ENCODE data around the gene ZNF697. TPM values are rescaled to one million over a fixed set of nuclear protein-coding genes. Genes with fewer than 3 reads are reported as not detected.

Gene ZNF697
- 7.6 and 8.2 TPM in 2 replicates for total RNA-seq

DNA sequence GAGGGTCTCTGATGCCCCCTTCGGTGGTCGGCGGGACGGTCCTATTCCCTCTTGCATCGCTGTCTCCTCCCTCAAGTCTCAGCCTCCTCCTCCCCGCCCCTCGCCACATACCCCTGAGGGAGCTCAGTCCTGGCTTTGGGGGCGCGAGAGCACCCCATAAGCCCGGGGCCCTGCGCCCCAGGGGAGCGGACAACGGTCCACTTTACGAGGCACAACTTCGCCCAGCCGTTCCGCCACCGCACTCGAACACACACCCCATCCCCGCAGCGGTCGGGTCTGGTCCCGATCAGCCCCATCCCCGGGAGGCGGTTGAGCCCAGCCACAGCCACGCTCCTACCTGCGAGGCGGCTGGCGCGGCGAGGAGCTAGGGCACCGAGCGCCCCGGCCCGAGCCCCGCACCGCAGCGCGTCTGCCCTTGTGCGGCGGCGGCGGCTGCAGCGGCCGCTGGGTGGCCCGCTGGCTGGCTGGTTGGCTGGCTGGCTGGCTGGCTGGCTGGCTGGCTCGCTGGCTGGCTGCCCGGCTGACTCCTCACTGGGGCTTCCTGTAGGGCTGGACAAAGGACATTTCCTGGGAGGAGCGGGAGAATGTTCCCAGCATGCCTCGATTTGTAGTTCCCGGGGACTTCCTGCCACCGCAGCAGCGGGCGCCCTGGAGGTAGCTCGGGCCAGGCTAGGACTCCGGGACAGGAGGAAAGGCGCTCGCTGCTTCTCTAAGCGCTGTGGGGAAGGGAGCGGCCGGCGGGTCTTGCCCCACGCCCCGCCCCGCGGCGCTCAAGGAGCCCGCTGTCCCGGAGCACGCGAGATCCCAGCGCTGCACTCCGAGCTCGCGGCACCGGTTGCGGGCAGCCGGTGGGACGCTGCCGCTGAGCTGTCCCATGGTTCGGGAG, at the start of gene ZNF697:
Gene ZNF697 (minus strand): TSS at position 533 of the 886 bp plus-strand sequence. CDS start 22,166 bp downstream, outside the sequence.

Other genes with a start within 250 kb of the ZNF697 start
- gene HSD3B2, start 233.1 kb downstream of the ZNF697 start, total RNA-seq: not detected in 2 replicates
- 0.16 TPM in 1 of 2 replicates, not detected in the other for gene HSD3B1, start 141.1 kb downstream of the ZNF697 start, total RNA-seq
- gene PHGDH, start 63.7 kb upstream of the ZNF697 start, total RNA-seq: 46.8 and 154 TPM in 2 replicates
- not detected in 2 replicates for gene HMGCS2, start 120.6 kb upstream of the ZNF697 start, total RNA-seq
- not detected in 2 replicates for gene REG4, start 163.2 kb upstream of the ZNF697 start, total RNA-seq
- gene ADAM30, start 248.2 kb upstream of the ZNF697 start, total RNA-seq: not detected in 2 replicates